Stimulated activated CD4-positive, alpha-beta T cell treated with anti-CD3 and anti-CD28 coated beads, Interleukin-1b, Interleukin-23, amount 100 ng/mL, for 1 hour (primary cell): ENCODE results near the gene PDE2A.
A peak's percentile ranks its signal among the peaks of the same experiment; 100 is the strongest.

ENCODE experiments used
- DNase-seq, 2 donors: peaks; one replicate each; pipeline ENCODE4 v3.0.0-alpha.2; 2020; ENCODE audit warnings: low read depth in 2 of 2

The PDE2A gene

GRCh38 chr11:72684236-72684912, 10.2 kb upstream of the PDE2A start:
- DNase-seq = no peak

- DNase-seq = peak; percentile 27 to 58
Measured at GRCh38 chr11:72683782-72684200, 9.6 kb upstream of the PDE2A start.

- no peak for DNase-seq
Measured at GRCh38 chr11:72682858-72683243, 8.6 kb upstream of the PDE2A start.

GRCh38 chr11:72682238-72682857, 8.1 kb upstream of the PDE2A start:
- DNase-seq = no peak

- no peak for DNase-seq
Measured at GRCh38 chr11:72681226-72682153, 7.3 kb upstream of the PDE2A start.

DNA sequence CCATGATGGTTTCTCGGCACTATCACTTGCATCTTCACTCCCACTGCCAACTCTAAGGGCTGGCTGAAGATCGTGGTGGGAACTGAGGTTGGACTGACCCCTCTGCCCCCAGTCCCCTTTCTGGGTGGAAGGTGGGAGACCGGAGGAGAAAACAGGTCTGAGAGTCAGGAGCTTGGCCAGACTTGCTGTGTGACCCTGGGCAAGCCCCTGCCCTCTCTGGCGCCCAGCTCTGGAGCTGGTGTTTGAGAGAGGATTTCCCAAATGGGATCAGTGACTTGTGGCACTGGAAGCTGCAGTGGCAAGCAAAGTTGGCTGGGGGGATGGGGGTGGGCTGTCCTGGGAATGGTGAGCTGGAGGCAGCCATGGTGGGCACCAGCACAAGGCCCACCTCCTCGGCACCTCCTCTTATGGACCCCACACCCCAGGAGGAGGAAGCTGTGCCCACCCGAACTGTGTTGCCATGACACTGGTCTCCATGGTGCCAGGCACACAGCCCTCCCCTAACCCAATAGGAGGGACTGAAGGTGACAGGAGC, 6.5 kb upstream of the PDE2A start:
- DNase-seq = no peak

DNA sequence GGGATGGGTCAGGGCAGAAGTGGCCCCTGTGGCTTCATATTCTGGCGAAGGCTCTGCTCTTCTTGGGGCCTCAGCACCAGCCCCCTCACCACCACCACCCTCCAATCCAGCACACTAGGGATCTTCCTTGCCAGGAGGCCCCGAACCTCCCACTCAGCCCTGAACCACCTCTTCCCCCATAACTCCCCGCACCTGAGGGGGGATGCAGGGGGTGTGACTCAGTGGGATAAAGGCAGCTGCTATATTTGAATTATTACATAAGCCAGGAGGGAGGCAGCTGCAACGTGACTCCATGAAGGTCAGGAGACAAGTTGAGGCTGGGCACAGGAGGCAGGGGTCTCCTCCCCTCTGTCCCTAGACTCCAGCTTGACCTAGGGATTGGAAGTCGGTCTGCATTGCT, 5.6 kb upstream of the PDE2A start:
- DNase-seq = no peak

DNA sequence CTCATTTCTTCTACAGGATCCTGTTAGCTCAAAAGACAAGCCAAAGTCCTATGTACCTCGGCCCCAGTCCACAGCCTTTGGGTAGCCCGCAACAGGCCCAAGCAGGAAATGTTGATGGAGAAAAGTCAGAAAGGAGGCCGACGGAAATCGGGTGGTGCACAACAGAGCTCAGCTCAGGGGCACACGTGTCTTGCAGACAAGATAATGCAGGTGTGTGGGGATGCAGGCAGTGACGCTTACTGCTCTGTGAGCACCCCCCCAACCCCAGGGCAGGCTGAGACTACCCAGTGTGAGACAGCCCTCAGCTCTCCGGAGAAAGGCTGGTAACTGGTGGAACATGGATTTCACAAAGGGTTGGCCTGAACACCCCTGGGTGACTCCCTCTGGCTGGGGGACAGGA, 4.3 kb upstream of the PDE2A start:
- DNase-seq = no peak

- peak; percentile 22 to 62 for DNase-seq
Measured at GRCh38 chr11:72676861-72677341, 2.7 kb upstream of the PDE2A start.

- DNase-seq = no peak
Measured at GRCh38 chr11:72675221-72675620, 999 bp upstream of the PDE2A start.

DNA sequence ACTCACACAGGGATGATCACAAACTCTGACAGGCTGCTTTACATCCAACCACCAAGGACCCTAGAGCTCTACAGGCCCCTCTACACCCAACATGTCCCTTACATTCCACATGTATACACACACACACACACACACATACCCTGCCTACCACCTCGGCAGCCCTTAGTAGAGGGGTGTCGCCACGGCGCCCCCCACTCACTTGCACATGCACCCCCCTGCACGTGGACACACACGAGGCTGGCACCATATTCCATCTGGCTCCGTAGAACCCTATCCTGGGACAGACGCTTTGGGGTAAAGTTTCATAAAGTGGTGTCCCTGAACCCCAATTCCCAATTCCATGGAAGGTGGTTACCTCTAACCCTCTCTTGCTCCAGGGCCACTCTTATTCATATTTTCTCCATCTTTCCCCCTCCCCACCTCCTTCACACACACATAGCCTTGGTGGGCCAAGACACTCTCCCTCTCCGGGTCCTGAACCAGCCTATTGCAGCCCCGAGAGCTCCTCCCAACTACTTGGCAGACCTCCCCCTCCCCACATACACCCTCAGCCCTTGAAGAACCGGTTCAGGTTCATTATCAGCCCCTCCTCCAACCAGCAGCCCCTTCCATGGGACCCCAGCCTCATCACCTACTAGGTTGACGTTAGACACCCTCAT, 809 bp downstream of the PDE2A start:
- DNase-seq = no peak

- DNase-seq = no peak
Measured at GRCh38 chr11:72672597-72673238, 1.5 kb downstream of the PDE2A start.

DNA sequence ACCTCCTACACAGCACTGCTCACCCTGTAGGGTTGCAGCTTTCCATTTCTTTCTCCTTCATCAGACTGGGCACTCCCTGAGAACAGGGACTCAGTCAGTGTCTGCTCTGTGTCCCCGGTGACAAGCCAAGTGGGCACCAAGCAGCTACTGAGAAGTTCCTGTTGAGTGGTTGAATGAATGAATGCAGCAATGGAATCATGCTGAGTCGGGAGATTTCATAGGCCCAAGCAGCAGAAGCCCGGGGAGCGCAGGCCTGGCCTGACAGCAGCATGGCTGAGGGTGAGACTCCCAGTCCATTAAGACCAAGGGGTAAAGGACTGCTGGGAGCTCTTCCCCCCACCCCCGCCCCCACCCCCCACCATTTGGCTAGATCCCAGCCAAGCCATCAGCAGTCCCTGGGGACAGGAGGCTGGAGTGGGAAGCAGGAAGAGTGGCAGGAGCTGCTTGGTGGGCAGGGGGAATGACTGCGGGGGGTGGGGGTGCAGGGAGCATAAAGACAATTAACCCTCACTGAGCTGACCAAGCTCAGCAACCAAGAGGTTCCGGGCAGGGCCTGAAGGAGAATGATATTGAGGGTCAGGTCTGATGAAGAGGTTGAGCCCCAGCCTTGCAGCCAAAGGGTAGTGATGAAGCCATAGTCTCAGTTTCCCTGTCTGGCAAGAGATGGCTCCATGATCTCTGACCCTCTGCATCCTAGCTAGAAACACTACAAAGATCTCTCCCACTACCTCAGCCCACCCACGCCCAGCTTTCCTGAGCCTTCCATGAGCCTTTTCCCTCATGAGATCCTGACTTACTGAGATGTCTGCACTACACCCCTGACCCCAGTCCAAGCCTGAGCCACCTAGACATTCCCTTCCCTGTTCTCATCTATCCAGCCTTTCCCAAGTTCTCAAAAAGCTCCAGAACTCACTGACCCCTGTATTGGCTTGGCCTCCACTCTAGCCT, 2.8 kb downstream of the PDE2A start:
- no peak for DNase-seq

GRCh38 chr11:72670041-72670440, 4.2 kb downstream of the PDE2A start:
- DNase-seq = no peak

- DNase-seq = no peak
Measured at GRCh38 chr11:72669527-72669926, 4.7 kb downstream of the PDE2A start.

GRCh38 chr11:72668629-72669347, 5.4 kb downstream of the PDE2A start:
- DNase-seq = no peak

DNA sequence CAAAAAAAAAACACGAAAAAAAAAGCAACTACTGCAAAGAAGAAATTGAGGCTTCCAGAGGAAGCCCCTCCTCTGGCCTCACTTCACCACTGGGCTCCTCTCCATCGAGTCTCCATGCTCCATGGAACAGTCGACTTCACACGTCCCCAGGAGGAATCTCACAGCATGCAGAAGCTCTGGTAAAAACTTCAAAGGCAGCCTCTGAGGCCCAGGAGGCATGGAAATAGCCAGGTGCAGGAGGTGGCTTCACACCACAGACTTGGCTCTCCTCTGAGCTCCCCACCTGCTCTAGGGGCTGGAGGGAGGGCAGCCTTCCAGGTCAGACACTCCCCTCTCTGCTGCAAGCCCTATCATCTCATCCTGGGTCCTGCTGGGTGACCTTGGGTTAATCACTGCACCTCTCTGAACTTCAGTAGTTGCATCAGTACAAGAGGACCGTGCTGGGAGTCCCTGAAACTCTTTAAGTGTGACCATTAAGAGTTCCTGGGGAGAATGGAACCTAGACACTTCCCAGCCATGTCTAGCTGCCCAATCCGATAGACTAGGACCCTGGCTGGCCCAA, 8.2 kb downstream of the PDE2A start:
- DNase-seq = no peak

DNA sequence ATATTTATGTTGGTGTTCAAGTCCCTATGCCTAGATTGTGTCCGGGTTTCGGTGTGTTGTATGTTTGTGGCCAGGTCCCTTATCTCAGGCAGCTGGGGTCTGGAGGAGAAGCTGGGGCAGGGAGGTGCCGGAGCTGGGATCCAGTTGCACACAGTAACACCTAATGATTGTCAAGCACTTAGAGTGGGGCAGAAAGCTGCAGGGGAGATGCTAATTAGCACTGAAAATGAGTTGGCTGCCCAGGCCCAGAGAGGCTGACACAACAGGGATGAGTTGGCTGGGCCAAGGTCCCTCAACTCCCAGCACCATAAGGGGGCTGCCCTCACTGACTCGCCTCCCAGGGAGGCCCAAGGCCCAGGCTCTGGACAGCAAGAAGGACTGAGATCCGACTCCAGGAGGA, 12.2 kb downstream of the PDE2A start:
- no peak for DNase-seq

DNA sequence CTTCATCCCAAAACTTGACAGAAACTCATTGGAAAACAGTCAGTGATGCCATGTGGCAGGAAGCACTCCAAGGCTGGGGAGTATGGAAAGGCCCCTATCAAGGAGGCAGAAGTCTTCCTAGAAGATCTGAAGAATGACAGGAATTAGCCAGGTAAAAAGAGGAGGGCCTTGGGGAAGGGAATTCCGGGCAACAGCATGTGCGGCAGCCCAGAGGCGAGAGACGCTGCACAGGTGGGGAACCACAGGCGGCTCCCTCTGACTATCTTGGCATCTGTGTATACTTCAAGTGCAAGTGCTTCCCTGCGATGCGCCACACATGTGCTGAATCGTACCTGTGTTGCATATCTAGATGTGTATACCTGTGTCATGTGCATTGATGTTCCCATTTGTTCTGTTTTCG, 12.7 kb downstream of the PDE2A start:
- DNase-seq = no peak
